Measurements from ENCODE around the gene CDC42. TPM values are rescaled to one million over a fixed set of nuclear protein-coding genes. Genes with fewer than 3 reads are reported as not detected.

CDC42 gene
- total and polyA plus RNA-seq, 9 of the 15 experiments (the other 6 are each of a cell fraction or from before 2014, with no cell fraction given), result 186 to 398 (median 325) TPM

DNA sequence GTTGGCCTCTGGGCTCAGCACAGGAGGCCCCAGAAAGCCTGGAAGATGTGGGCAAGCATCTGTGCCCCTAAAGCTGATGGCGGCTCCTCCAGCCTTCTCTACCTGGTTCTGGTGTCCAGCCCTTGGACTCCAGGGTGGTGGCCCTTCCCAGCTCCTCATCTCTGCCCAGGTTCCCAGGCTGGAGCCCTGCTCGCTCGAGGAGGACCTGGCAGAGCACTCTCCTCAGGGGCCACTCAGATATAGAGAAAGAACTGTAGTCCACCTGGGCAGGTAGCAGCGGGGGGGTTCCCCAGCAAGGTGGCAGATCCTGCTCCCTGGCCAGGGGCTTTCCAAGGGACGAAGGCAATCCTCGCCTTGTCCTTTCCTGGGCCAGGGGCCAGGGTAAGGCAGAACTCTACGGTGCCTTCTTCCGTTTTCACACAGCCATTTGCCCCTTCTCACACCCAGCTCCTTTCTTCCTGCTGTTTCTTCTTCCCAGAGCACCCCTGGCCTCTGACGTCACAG, 71.4 kb downstream of the CDC42 start:
- DNase-seq (ENCODE audit: extremely low read depth in 1 of 4, low spot score in 3 of 4) (no peak), FAIRE-seq (no peak), ATAC-seq (no peak)
- no peak overlapping the region for H3K4me2 ChIP-seq (ENCODE audit: insufficient read depth, low read length)
- no peak for TF ChIP-seq MECOM (CRISPR knock-in tag; IDR thresholded peaks at IDR 0.05)
- TF ChIP-seq MTA3 (IDR thresholded peaks at IDR 0.05; ENCODE audit: borderline replicate concordance), result no peak
- 0 out of 2 replicates have a peak, but pooled peaks have one; percentile 25 for TF ChIP-seq POLR2G (IDR thresholded peaks at IDR 0.05; ENCODE audit: low read depth, low read length)
- peaks cover 17% of the 10 kb centered on the region for H4K20me1 ChIP-seq (replicated peaks; ENCODE audit: control insufficient read depth, insufficient read depth, low read length)
- H3K27me3 ChIP-seq (ENCODE audit: control insufficient read depth in 2 of 2, insufficient read depth in 2 of 2, low read length in 2 of 2), result peaks cover 0 to 14% of the 10 kb centered on the region in 2 experiments; a peak in 3 of 5 replicates
- intact Hi-C loops (cut with micrococcal nuclease), result no loop called here
- no peaks in the 10 kb centered on the region for H3K36me3 ChIP-seq (ENCODE audit: control insufficient read depth, insufficient read depth, low read length)
- H3K4me3 ChIP-seq, result no peak overlapping the region
- in situ Hi-C loops (cut with MboI), result no loop called here
- no peaks in the 10 kb centered on the region for H3K9me3 ChIP-seq (replicated peaks; ENCODE audit: control insufficient read depth, insufficient read depth, low read depth, low read length)
- POLR2A ChIA-PET, result interaction anchor here (0.7 to 0.8 kb wide), 2 partner anchors 21 to 23 kb away, joined by 3 read pairs; no protein-coding TSS in a partner anchor
- H3K9me1 ChIP-seq (ENCODE audit: control insufficient read depth, insufficient read depth, low read length), result no peaks in the 10 kb centered on the region
- H3K9ac ChIP-seq (ENCODE audit: insufficient read depth in 1 of 2, low read depth in 2 of 2, low read length in 2 of 2), result peak overlapping the region in 1 of 2 experiments; percentile 46; a peak in 1 of 4 replicates
- no peaks in the 10 kb centered on the region for H3K79me2 ChIP-seq (ENCODE audit: control insufficient read depth, insufficient read depth, low read length)
- H2AFZ ChIP-seq (ENCODE audit: low read depth, low read length), result no peak overlapping the region
- WGBS (ENCODE audit: insufficient coverage, low coverage, missing lambda C conversion rate), result 45% methylated on average over 8 of the region's 9 CpGs
- H3K4me1 ChIP-seq (replicated peaks in 1 of 2; ENCODE audit: control insufficient read depth in 2 of 2, insufficient read depth in 2 of 2, low read length in 2 of 2), result peaks cover 14 to 40% of the 10 kb centered on the region in 2 experiments
- BruUV-seq (replicated peaks), result no TSS peak
- CTCF ChIA-PET (ENCODE audit: low intra/inter-chr PET ratio), result no interaction called here
- H3K27ac ChIP-seq (ENCODE audit: extremely low read depth, low read depth, low read length), result no peak overlapping the region

DNA sequence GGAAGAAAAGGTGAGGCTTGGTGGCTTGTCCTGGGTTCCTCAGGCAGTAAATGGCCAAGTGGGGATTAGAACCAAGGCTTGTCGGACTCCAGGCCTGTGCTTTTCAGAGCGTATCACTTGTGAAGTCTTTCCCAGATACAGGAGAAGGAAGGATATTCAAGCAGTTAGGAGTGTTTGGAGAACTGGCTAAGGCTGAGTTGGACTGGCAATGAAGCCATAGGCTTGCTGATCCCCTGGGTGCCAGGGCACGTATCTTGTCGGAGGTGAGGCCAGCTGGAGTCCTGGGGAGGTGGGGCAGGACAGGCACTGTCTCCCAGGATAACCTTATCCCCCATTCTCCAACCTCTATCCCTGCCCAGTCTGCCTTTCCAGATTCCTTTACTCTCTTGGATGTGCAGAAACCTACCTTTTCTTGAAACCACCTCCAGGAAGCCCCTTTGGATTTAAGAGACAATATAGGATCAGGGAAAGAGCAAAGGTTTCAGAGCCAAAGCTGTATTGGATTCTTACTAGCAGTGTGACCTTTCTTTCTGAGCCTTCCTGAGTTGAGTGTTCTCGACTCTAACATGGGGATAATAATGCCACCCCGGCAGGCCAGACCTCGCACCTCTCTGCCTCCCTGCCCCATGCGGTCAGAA, 72.2 kb downstream of the CDC42 start:
- Histone ChIP-seq H3K27ac (ENCODE audit: extremely low read depth, low read depth, low read length) (no peak overlapping the region), H3K9me3 (replicated peaks; ENCODE audit: control insufficient read depth, insufficient read depth, low read depth, low read length) (no peaks in the 10 kb centered on the region), H3K79me2 (ENCODE audit: control insufficient read depth, insufficient read depth, low read length) (no peaks in the 10 kb centered on the region), H3K36me3 (ENCODE audit: control insufficient read depth, insufficient read depth, low read length) (no peaks in the 10 kb centered on the region), H3K9ac (ENCODE audit: insufficient read depth in 1 of 2, low read depth in 2 of 2, low read length in 2 of 2) (no peak overlapping the region; a peak in 1 of 4 replicates), H2AFZ (ENCODE audit: low read depth, low read length) (no peak overlapping the region), H3K4me3 (no peak overlapping the region), H3K9me1 (ENCODE audit: control insufficient read depth, insufficient read depth, low read length) (no peaks in the 10 kb centered on the region), H4K20me1 (replicated peaks; ENCODE audit: control insufficient read depth, insufficient read depth, low read length) (peaks cover 22% of the 10 kb centered on the region), H3K4me2 (ENCODE audit: insufficient read depth, low read length) (no peak overlapping the region), H3K27me3 (ENCODE audit: control insufficient read depth in 2 of 2, insufficient read depth in 2 of 2, low read length in 2 of 2) (peaks cover 0 to 22% of the 10 kb centered on the region in 2 experiments; a peak in 3 of 5 replicates), H3K4me1 (replicated peaks in 1 of 2; ENCODE audit: control insufficient read depth in 2 of 2, insufficient read depth in 2 of 2, low read length in 2 of 2) (peaks cover 14 to 44% of the 10 kb centered on the region in 2 experiments)
- DNase-seq (ENCODE audit: extremely low read depth in 1 of 4, low spot score in 3 of 4) (no peak), FAIRE-seq (no peak), ATAC-seq (no peak)
- no TSS peak for BruUV-seq (replicated peaks)
- TF ChIP-seq CHD2 (IDR thresholded peaks at IDR 0.05; ENCODE audit: low read depth, low read length), result no peak
- 0 out of 2 replicates have a peak, but pooled peaks have one; percentile 72 for TF ChIP-seq IRF2 (CRISPR knock-in tag; IDR thresholded peaks at IDR 0.05)
- peak; percentile 94 for TF ChIP-seq ZFP36 (IDR thresholded peaks at IDR 0.05; ENCODE audit: low read depth, low read length, partially characterized antibody)
- intact Hi-C loops (cut with micrococcal nuclease), result no loop called here
- 71% methylated on average over 8 of the region's 8 CpGs for WGBS (ENCODE audit: insufficient coverage, low coverage, missing lambda C conversion rate)
- in situ Hi-C loops (cut with MboI), result no loop called here
- ChIA-PET POLR2A (interaction anchor here (0.8 kb wide), 1 partner anchor 24 kb away, joined by 3 read pairs; no protein-coding TSS in a partner anchor), CTCF (ENCODE audit: low intra/inter-chr PET ratio) (no interaction called here)
